DND-41 (cell line): ENCODE measurements around the gene SH2D6.
A peak's percentile ranks its signal among the peaks of the same experiment; 100 is the strongest.

Experiments
- ATAC-seq: fragments of 200-7000 bp; cut with Tn5 transposase; 3 replicates; pipeline ENCODE4 v1.9.1; 2021; ENCODE audit warnings: low read depth; ENCODE audit not compliant: insufficient read depth
- DNase-seq: peaks from one replicate; pipeline ENCODE4 v3.0.0-alpha.2; 2020
- H2AFZ ChIP-seq: 2 replicates; pipeline ENCODE4 v1.6.0; 2012; ENCODE audit warnings: low read depth, low read length
- H3K27ac ChIP-seq: 2 replicates; pipeline ENCODE4 v1.5.1; 2012; ENCODE audit warnings: low read length, inconsistent platforms
- H3K27me3 ChIP-seq: fragments of 200-600 bp; sonication (generic); 2 replicates; pipeline ENCODE4 v1.6.0; 2012; ENCODE audit warnings: low read length, mild to moderate bottlenecking, inconsistent platforms; ENCODE audit not compliant: insufficient read depth, poor library complexity
- H3K36me3 ChIP-seq: 2 replicates; pipeline ENCODE4 v1.5.1; 2012; ENCODE audit warnings: low read length, inconsistent platforms; ENCODE audit not compliant: insufficient read depth
- H3K4me1 ChIP-seq: 2 replicates; pipeline ENCODE4 v1.5.1; 2012; ENCODE audit warnings: mild to moderate bottlenecking, low read length; ENCODE audit not compliant: insufficient read depth
- H3K4me2 ChIP-seq: 2 replicates; pipeline ENCODE4 v1.6.0; 2012; ENCODE audit warnings: mild to moderate bottlenecking, moderate library complexity, low read length, inconsistent platforms; ENCODE audit not compliant: insufficient read depth
- H3K4me3 ChIP-seq, 2 experiments: fragments of 200-600 bp in 1 of 2; shearing (Covaris generic) in 1 of 2; 2 replicates each; pipeline ENCODE4 v1.5.1; 2012 to 2016; ENCODE audit warnings: inconsistent platforms in 2 of 2, low read length in 2 of 2, mild to moderate bottlenecking in 2 of 2, low read depth in 1 of 2, moderate library complexity in 1 of 2
- H3K79me2 ChIP-seq: 2 replicates; pipeline ENCODE4 v1.6.0; 2012; ENCODE audit warnings: low read length, inconsistent platforms; ENCODE audit not compliant: insufficient read depth
- H3K9ac ChIP-seq: 2 replicates; pipeline ENCODE4 v1.6.0; 2012; ENCODE audit warnings: low read depth, mild to moderate bottlenecking, inconsistent platforms, low read length, moderate library complexity
- H3K9me3 ChIP-seq: 2 replicates; pipeline ENCODE4 v1.5.1; 2012; ENCODE audit warnings: low read length, moderate library complexity, mild to moderate bottlenecking, inconsistent platforms; ENCODE audit not compliant: insufficient read depth, severe bottlenecking
- H4K20me1 ChIP-seq: 2 replicates; pipeline ENCODE4 v1.6.0; 2012; ENCODE audit warnings: low read length; ENCODE audit not compliant: insufficient read depth
- EZH2 ChIP-seq: IDR thresholded peaks from 3 replicates; pipeline ENCODE4 v1.6.1; 2012; ENCODE audit warnings: borderline replicate concordance, low read depth, mild to moderate bottlenecking, moderate library complexity, low read length, inconsistent platforms; ENCODE audit not compliant: severe bottlenecking
- TF ChIP-seq, protein P1 (sequence below): IDR thresholded peaks from 2 replicates; pipeline ENCODE4 v1.5.1; 2012; ENCODE audit warnings: borderline replicate concordance, low read length, moderate library complexity, mild to moderate bottlenecking; ENCODE audit not compliant: poor library complexity, severe bottlenecking; ENCODE audit errors: extremely low read depth

Gene SH2D6

DNA sequence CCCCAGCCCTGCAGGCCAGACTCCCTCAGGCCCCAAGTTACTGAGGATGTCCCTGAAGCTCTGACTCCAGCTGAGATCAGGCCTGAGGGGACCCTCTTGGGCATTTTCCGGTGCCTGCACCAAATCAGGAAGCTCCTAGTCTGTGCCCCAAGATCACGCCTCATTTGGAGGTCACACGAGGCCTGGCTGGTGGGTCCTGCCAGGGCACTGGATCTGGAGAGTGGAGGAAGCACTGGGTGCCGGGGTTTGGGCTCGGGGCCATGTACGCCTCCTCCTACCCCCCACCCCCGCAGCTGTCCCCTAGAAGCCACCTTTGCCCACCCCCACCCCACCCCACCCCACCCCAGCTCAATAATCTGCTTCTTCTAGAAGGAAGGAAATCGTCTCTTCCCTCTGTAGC, 16.2 kb downstream of the SH2D6 start:
- TF ChIP-seq EZH2 = no peak
- TF ChIP-seq, protein P1, sequence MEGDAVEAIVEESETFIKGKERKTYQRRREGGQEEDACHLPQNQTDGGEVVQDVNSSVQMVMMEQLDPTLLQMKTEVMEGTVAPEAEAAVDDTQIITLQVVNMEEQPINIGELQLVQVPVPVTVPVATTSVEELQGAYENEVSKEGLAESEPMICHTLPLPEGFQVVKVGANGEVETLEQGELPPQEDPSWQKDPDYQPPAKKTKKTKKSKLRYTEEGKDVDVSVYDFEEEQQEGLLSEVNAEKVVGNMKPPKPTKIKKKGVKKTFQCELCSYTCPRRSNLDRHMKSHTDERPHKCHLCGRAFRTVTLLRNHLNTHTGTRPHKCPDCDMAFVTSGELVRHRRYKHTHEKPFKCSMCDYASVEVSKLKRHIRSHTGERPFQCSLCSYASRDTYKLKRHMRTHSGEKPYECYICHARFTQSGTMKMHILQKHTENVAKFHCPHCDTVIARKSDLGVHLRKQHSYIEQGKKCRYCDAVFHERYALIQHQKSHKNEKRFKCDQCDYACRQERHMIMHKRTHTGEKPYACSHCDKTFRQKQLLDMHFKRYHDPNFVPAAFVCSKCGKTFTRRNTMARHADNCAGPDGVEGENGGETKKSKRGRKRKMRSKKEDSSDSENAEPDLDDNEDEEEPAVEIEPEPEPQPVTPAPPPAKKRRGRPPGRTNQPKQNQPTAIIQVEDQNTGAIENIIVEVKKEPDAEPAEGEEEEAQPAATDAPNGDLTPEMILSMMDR = no peak
- H3K9ac ChIP-seq = no peak overlapping the region
- H3K9me3 ChIP-seq = no peaks in the 10 kb centered on the region
- ATAC-seq (no peak), DNase-seq (no peak)
- no peaks in the 10 kb centered on the region for H3K27me3 ChIP-seq
- H3K4me3 ChIP-seq = no peak overlapping the region
- H3K79me2 ChIP-seq = no peaks in the 10 kb centered on the region
- no peaks in the 10 kb centered on the region for H3K36me3 ChIP-seq
- H4K20me1 ChIP-seq = no peaks in the 10 kb centered on the region
- H2AFZ ChIP-seq = no peak overlapping the region
- H3K4me1 ChIP-seq = peaks cover 25% of the 10 kb centered on the region
- no peak overlapping the region for H3K27ac ChIP-seq
- H3K4me2 ChIP-seq = no peak overlapping the region

DNA sequence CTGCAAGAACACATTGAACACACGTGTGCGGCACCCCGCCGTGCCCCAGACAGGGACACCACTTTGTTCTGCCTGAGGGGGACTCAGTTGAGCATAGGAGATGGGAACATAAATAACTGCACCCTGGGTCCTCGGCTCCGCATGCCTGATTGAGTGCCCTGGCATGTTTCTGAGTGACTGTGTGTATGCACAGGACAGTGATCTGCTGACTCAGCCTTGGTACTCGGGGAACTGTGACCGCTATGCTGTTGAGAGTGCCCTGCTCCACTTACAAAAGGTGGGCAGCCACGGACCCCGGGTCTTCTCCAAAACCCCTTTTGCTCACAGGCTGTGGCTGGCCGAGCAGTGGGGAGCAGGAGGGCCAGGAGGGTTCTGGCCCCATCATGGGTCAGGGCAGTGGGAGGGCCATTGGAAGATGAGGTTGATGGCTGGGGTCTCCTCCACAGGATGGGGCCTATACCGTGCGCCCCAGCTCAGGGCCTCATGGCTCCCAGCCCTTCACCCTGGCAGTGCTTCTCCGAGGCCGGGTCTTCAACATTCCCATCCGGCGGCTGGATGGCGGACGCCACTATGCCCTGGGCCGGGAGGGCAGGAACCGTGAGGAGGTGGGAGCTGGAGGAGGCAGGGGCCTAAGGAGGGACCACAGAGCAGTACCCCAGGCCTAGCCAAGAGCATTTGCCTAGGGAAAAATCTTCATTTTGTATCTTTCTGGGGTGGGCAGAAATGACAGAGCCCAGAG, 16.9 kb downstream of the SH2D6 start:
- no peak overlapping the region for H2AFZ ChIP-seq
- H4K20me1 ChIP-seq = no peaks in the 10 kb centered on the region
- ATAC-seq (no peak), DNase-seq (no peak)
- H3K9me3 ChIP-seq = no peaks in the 10 kb centered on the region
- no peaks in the 10 kb centered on the region for H3K79me2 ChIP-seq
- H3K36me3 ChIP-seq = no peaks in the 10 kb centered on the region
- no peak for TF ChIP-seq EZH2
- TF ChIP-seq, protein P1 = no peak
- H3K4me2 ChIP-seq = no peak overlapping the region
- no peaks in the 10 kb centered on the region for H3K27me3 ChIP-seq
- H3K27ac ChIP-seq = no peak overlapping the region
- peaks cover 25% of the 10 kb centered on the region for H3K4me1 ChIP-seq
- no peak overlapping the region for H3K9ac ChIP-seq
- H3K4me3 ChIP-seq = no peak overlapping the region

DNA sequence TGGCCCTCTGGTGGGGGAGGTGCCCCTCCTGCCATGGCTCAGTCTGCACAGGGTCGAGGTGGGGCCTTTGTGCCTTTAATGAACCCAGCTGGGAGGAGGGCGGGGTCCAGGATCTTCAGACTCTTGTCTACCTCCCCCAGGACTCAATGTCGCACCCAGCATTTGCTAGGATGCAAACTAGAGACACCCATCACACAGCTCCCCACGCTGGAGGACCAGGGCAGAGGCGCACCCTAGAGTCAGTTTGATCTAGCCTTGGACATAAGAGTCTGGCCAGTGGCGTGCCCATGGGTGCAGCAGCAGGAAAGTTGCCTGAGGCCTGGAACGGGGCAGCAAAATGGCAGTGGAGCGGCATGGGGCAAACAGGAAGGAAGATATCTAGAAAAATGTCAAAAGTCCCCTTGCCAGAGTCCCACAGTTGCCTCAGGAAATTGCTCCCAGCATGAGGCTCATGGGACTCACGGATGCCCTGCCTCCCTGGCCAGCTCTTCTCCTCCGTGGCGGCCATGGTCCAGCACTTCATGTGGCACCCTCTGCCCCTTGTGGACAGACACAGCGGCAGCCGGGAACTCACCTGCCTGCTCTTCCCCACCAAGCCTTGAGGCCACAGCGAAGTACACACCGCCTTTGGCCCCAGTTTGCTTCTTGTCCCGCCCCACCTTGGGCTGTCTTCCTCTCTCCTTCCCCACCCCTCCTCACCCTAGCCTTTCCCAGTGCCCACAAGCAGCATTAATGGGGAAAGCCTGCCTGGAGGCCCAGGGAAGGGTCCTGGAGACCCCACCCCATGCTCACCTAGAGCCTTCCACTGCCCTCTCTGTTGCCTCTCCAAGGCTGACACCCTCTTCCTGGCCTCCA, 17.7 kb downstream of the SH2D6 start:
- TF ChIP-seq, protein P1 = no peak
- no peak for TF ChIP-seq EZH2
- ATAC-seq = no peak
- peak; percentile 32 for DNase-seq
- no peaks in the 10 kb centered on the region for H3K36me3 ChIP-seq
- H3K4me2 ChIP-seq = no peak overlapping the region
- H4K20me1 ChIP-seq = no peaks in the 10 kb centered on the region
- H3K9me3 ChIP-seq = no peaks in the 10 kb centered on the region
- peak overlapping the region; percentile 85 for H3K27ac ChIP-seq
- no peak overlapping the region for H3K4me3 ChIP-seq
- no peaks in the 10 kb centered on the region for H3K79me2 ChIP-seq
- peak overlapping the region; percentile 78; the same call in 1 of the 2 replicates for H2AFZ ChIP-seq
- H3K27me3 ChIP-seq = no peaks in the 10 kb centered on the region
- H3K4me1 ChIP-seq = peaks cover 25% of the 10 kb centered on the region
- H3K9ac ChIP-seq = 0 out of 2 replicates have a peak overlapping the region, but pooled peaks have one; percentile 59
